HL-60/S4 treated with phorbol 12-myristate 13-acetate at 8.2 ng/mL for 4 days and 3 days (cell line): ENCODE data around the gene TSPAN4.

Experiments used
- in situ Hi-C: fragments of 300-500 bp; cut with MboI; formaldehyde crosslinking; loops from 2 replicates; pipeline ENCODE4 v1.15.0; 2022; ENCODE audit warnings: low sequenced_read_pairs

TSPAN4 gene

DNA sequence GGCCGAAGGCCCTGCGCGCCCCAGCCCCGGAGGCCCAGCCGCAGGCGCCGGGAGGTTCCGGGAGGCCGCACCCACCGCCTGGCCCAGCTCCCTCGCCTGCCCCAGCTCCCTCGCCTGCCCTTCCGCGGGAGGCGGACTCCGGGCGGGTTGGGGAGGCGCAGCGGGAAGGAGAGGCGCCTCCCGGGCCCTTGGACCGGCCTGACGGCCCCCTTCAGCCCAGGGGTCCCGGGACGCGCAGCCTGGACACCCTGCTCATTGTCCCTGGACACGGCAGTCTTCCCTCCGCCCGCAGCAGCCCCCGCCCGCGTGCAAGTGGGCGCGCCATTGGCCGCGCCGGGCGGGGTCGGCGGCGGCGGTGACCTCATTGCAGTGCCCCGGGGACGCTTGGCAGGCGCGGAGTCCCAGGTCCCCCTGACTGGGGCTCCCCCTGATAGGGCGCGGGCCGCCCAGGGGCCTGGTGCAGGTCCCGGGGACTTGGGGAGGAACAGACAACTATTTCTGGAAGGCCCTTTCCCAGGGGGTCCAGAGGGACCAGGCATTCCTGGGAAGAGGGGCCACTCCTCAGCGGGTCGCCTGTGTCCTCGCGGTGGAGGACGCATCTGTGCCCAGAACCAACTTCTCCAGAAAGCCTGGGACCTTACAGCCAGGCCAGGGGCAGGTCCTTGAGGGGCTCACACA is 9.4 kb upstream of the TSPAN4 start:
- in situ Hi-C loops = no loop called here

DNA sequence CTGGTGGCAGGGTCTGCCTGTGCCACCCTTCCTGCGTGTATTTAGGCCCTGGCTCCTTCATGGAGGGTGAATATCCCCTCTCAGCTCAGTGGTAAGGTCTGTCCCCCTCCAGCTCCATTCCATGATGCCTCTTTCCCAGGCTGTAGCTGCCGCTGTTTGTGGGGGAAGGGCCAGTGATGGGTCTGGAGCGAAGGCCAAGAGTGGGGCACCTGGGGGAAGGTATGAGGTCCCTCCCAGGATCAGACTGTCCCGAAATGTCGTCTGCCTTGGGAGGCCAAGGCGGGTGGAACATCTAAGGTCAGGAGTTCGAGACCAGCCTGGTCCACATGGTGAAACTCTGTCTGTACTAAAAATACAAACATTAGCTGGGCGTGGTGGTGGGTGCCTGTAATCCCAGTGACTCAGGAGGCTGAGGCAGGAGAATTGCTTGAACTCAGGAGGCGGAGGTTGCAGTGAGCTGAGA is 8.8 kb upstream of the TSPAN4 start:
- in situ Hi-C loops = no loop called here

DNA sequence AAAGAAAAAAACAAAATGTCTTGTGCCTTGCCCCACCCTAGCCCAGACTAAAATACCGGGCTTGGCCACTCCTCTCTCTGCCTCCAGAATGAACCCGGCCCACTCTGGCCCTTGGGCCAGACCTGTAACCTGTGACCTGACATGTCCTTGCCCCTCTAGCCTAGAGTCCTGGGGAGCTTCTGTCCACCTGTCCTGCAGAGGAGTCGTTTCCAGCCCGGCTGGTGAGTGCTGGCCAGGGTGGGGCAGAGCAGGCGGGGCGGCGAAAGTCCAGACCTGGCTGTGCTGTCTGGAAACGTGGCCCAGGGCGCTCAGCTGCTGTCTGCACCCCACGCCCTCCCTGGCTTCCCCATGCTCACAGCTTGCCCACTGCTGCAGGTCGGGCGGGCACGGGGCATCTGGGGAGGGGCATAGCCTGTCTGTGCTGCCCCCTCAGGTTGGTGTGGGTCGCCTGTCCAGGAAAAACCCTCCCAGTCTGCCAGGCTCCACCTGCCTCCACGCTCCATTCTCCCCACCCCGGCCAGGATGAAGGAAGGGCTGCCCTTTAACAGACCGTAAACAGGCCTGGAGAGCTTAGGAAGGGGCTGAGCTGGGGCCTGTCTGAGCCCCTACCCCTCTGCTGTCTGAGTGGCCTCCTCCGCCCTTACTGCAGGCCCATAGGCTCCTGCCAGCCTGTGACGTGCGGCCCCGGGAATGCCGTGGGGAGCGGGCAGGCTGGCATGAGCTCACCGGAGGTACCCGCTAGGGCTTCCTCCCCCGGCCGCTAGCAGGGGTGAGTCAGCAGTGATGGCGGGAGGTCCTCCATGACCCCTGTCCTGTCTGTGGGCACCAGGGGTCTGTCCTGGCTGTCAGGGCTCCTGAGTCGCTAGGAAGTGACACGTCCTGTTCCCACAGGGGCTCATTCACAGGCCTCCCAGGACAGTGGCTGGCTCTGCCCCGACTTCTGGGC is 8.0 kb upstream of the TSPAN4 start:
- in situ Hi-C loops = no loop called here

DNA sequence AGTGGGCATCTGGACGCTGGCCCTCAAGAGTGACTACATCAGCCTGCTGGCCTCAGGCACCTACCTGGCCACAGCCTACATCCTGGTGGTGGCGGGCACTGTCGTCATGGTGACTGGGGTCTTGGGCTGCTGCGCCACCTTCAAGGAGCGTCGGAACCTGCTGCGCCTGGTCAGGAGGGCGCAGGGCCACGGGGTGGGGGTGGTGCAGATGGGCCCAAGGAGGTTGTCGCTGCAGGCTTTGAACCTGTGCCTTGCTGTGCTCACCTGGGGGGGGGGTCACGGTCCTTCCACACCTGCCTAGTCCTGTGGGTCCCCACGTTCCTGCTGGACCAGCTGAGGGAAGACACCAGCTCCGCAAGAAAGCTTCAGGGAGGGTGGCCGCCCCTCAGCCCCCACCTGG is 6.4 kb upstream of the TSPAN4 start:
- in situ Hi-C loops = no loop called here

- in situ Hi-C loops = no loop called here
Observed at GRCh38 chr11:836700-837099, 6.0 kb upstream of the TSPAN4 start.

DNA sequence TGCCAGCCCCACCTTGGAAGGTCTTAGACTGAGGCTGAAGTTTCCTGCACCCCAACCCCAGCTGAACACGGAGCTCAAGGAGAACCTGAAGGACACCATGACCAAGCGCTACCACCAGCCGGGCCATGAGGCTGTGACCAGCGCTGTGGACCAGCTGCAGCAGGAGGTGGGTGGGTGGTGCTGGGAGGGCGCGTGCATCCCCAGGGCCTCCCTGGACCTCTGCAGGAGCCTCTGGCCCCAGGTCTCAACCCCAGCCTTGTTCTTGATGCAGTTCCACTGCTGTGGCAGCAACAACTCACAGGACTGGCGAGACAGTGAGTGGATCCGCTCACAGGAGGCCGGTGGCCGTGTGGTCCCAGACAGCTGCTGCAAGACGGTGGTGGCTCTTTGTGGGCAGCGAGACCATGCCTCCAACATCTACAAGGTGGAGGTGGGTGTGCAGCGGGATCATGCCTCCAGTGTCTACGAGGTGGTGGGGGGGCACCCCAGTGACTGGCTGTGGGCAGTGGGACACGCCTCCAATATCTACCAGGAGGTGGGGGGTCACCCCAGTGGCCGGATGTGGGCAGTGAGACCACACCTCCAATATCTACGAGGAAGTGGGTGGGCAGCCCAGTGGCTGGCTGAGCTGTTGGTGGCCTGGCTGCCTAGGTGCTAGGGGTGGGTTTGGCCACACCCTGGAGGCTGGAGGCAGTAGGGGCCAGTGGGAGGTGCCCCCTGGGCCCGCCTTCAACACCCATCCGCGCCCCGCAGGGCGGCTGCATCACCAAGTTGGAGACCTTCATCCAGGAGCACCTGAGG is 5.3 kb upstream of the TSPAN4 start:
- in situ Hi-C loops = no loop called here

GRCh38 chr11:837990-838307 is 4.7 kb upstream of the TSPAN4 start:
- in situ Hi-C loops = no loop called here

DNA sequence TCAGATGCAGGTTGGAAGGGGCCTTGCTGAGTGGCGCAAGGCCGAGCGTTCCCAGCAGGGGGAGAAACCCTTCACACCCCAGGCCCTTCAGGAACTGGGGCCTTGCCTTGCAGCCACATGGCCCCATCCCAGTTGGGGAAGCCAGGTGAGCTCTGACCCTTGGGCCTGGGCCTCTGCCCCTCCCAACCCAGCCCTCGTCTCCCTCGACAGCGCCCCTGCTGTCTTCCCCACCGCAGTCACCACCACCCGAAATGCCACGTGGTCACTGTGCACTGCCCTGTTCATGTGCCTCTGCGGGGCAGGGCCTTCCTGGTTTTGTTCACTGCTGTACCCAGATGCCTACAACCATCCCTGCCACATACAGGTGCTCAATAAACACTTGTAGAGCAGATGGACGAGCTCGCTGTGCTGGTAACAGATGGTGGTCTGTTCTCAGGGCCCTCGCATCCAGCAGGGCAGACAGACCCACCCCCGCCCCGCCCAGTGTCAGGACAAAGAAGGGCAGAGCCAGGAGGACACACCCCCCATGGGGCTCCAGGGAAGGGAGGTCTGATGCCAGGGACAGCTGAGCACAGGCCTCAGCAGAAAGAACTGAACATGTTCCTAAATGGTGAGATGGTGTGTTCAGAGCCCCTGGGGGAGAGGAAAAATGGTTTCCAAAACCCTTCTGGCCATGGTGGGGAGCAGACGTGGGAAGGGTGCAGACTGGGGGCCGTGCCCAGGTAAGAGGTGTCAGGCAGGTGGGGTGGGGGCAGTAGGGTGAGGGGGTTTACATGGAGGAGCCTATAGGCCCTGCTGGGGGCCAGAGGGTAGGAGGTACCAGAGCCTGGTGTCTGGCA is 4.0 kb upstream of the TSPAN4 start:
- in situ Hi-C loops = no loop called here

- in situ Hi-C loops = no loop called here
Observed at GRCh38 chr11:839280-839623, 3.4 kb upstream of the TSPAN4 start.

GRCh38 chr11:839875-840617 is 2.6 kb upstream of the TSPAN4 start:
- in situ Hi-C loops = no loop called here

DNA sequence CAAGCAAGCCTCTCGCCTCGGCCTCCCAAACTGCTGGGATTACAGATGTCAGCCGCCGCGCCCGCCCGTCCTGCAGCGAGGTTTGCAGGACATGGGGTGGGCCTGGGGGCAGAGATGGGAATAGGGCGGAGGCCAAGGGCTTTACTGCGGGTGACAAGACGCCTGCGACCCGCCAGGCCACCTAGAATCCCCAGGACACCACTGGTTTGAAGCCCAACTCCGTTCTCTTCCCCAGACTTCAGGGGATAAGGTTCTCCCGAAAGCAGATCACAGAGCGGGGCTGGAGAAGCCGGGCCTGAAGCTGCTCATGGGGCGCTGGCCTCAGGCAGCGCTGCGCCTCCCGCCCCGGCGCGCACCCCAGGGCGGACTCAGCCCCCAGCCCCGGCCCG is 677 bp upstream of the TSPAN4 start:
- in situ Hi-C loops = no loop called here

GRCh38 chr11:843086-843734 is 558 bp downstream of the TSPAN4 start:
- in situ Hi-C loops = no loop called here

GRCh38 chr11:843818-844692 is 1.4 kb downstream of the TSPAN4 start:
- in situ Hi-C loops = no loop called here

GRCh38 chr11:844693-845644 is 2.3 kb downstream of the TSPAN4 start:
- in situ Hi-C loops = no loop called here

DNA sequence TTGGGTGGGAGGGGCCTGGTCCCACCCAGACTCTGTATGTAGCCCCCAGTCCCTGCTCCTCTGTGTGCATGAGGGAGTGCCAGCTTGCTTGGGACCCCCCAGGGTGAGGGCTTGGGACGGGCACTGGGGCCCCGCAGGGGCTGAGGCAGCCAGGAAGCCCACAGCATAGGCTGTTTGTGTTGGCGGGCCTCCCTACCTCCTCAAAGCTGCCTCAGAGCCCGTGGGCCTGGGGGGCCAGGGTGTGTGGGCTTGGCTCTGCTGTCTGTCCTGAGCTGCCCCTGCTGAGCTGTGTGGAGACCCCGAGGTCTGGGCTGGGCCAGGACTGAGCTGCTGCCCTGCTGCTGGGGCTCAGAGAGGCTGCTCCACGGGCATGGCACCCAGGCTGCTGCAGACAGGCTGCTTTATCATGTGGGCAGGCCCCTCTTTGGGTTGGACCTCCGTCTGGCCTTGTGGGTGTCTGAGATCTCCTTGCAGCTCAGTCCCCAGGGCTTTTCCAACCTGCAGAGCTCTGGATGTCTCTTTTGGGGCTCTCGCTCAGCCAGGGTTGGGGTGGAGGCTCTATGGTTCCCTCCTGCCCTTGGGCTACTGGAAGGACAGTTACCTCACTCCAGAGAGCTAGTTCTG is 3.3 kb downstream of the TSPAN4 start:
- in situ Hi-C loops = no loop called here

- in situ Hi-C loops = no loop called here
Observed at GRCh38 chr11:846496-847098, 3.9 kb downstream of the TSPAN4 start.

DNA sequence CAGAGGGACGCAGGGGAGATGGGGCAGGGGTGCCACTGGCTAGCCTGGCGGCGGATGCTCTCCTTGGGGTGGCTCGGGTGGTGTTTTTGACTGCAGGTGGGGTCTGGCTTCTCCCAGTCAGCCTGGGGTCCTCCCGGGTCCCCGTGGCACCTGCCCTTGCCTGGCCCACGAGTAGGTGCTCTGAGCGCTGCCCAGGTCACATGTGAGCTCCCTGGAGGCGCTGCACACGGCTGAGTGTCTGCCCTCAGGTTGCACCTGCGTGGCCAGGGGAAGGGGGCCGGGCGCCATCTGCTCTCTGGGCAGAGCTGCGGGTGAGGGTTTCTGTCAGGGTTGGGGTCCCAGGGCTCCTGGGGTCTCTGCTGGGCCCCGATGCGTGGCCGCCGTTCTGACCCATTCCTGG is 5.2 kb downstream of the TSPAN4 start:
- in situ Hi-C loops = no loop called here
